ENCODE results near the gene PLP2. TPM values are rescaled to one million over a fixed set of nuclear protein-coding genes. Genes with fewer than 3 reads are reported as not detected.

Gene PLP2
- total RNA-seq, 2 experiments from 2014 or later: 21.2 to 54.3 TPM

GRCh38 chrX:49199906-49200771 is 28.4 kb downstream of the PLP2 start, which contains the start of gene SYP:
Gene SYP, minus strand, starts transcription at chrX:49200193. Its CDS starts 7 bp downstream, at chrX:49200186.
- no peak within 1 kb of the TSS for H3K27ac ChIP-seq (ENCODE audit: low read depth, low read length, poor library complexity, severe bottlenecking)
- H3K9me3 ChIP-seq (ENCODE audit: low read length): no peaks in the 10 kb centered on the region
- H3K36me3 ChIP-seq (ENCODE audit: insufficient read depth, low read length): no peaks in the 10 kb centered on the region
- peak within 1 kb of the TSS; percentile 74 for H3K4me3 ChIP-seq (ENCODE audit: low read depth, low read length, poor library complexity, severe bottlenecking)
- no peaks in the 10 kb centered on the region for H3K9me2 ChIP-seq (ENCODE audit: insufficient read depth, low read length)
- BruUV-seq (replicated peaks): no TSS peak
- H3K4me1 ChIP-seq (ENCODE audit: insufficient read depth, low read length, poor library complexity, severe bottlenecking): peaks cover 10% of the 10 kb centered on the region
- TF ChIP-seq EZH2phosphoT487 (IDR thresholded peaks at IDR 0.05; ENCODE audit: borderline replicate concordance, low read depth, low read length): no peak
- no peak for TF ChIP-seq CTCF (conservative IDR thresholded peaks at IDR 0.05; ENCODE audit: low read length)
- H3K79me2 ChIP-seq (ENCODE audit: insufficient read depth, low read depth, low read length): no peaks in the 10 kb centered on the region
- H2AFZ ChIP-seq (ENCODE audit: low read length): peak within 1 kb of the TSS; percentile 73; the same call in 1 of the 2 replicates
- no peaks in the 10 kb centered on the region for H4K20me1 ChIP-seq (ENCODE audit: insufficient read depth, low read length)
- DNase-seq (ENCODE audit: low spot score): peak; percentile 87
- intact Hi-C loops (cut with micrococcal nuclease; ENCODE audit: unreplicated experiment): no loop called here
- POLR2A ChIA-PET: interaction anchor here (1.0 kb wide), 1 partner anchor 9 kb away, joined by 3 read pairs; no protein-coding TSS in a partner anchor
- CTCF ChIA-PET (ENCODE audit: unreplicated experiment): no interaction called here
- H3K4me2 ChIP-seq (ENCODE audit: low read length): peak within 1 kb of the TSS; percentile 61

GRCh38 chrX:49202022-49202421 is 30.3 kb downstream of the PLP2 start:
- H3K36me3 ChIP-seq (ENCODE audit: insufficient read depth, low read length): no peaks in the 10 kb centered on the region

More at GRCh38 chrX:49202022-49202421, 30.3 kb downstream of the PLP2 start:
- no peaks in the 10 kb centered on the region for H3K9me2 ChIP-seq (ENCODE audit: insufficient read depth, low read length)
- ChIA-PET CTCF (ENCODE audit: unreplicated experiment) (no interaction called here), POLR2A (interaction anchor here (0.9 kb wide), 1 partner anchor 10 kb away, joined by 3 read pairs; no protein-coding TSS in a partner anchor)
- BruUV-seq (replicated peaks): no TSS peak
- H3K79me2 ChIP-seq (ENCODE audit: insufficient read depth, low read depth, low read length): no peaks in the 10 kb centered on the region
- H3K4me2 ChIP-seq (ENCODE audit: low read length): no peak overlapping the region
- H3K27ac ChIP-seq (ENCODE audit: low read depth, low read length, poor library complexity, severe bottlenecking): no peak overlapping the region
- intact Hi-C loops (cut with micrococcal nuclease; ENCODE audit: unreplicated experiment): no loop called here
- no peaks in the 10 kb centered on the region for H4K20me1 ChIP-seq (ENCODE audit: insufficient read depth, low read length)
- DNase-seq (ENCODE audit: low spot score): no peak
- no peak overlapping the region for H2AFZ ChIP-seq (ENCODE audit: low read length)
- H3K4me1 ChIP-seq (ENCODE audit: insufficient read depth, low read length, poor library complexity, severe bottlenecking): peaks cover 10% of the 10 kb centered on the region
- no peaks in the 10 kb centered on the region for H3K9me3 ChIP-seq (ENCODE audit: low read length)
- H3K4me3 ChIP-seq (ENCODE audit: low read depth, low read length, poor library complexity, severe bottlenecking): no peak overlapping the region
- no peak for TF ChIP-seq CTCF (conservative IDR thresholded peaks at IDR 0.05; ENCODE audit: low read length)
- no peak for TF ChIP-seq EZH2phosphoT487 (IDR thresholded peaks at IDR 0.05; ENCODE audit: borderline replicate concordance, low read depth, low read length)

All from OCI-LY7 (cell line).